Measurements from ENCODE around the gene HPCAL1. TPM values are rescaled to one million over a fixed set of nuclear protein-coding genes. Genes with fewer than 3 reads are reported as not detected.

The HPCAL1 gene
- total RNA-seq, 4 donors from 2014 or later: 11.1 to 122 (median 48.9) TPM

- Histone ChIP-seq H3K9me3 (no peaks in the 10 kb centered on the region), H3K27me3 (no peaks in the 10 kb centered on the region), H3K4me3 (no peak overlapping the region), H3K27ac (peak overlapping the region; percentile 56 to 81), H3K36me3 (no peaks in the 10 kb centered on the region), H3K4me1 (peaks cover 0 to 36% of the 10 kb centered on the region in 2 donors)
- TF ChIP-seq CTCF (IDR thresholded peaks at IDR 0.05) (no peak), POLR2A (IDR thresholded peaks at IDR 0.05) (no peak)
- intact Hi-C loops (cut with DNase I; ENCODE audit: low total_unique reads): no loop called here
- no peak for DNase-seq
Measured at GRCh38 chr2:10328670-10329579, 26.2 kb downstream of the HPCAL1 start.

- intact Hi-C loops (cut with DNase I; ENCODE audit: low total_unique reads): no loop called here
- no peak for TF ChIP-seq POLR2A (IDR thresholded peaks at IDR 0.05)
- no peak for TF ChIP-seq CTCF (IDR thresholded peaks at IDR 0.05)
- Histone ChIP-seq H3K27ac (peak overlapping the region; percentile 56 to 81), H3K4me3 (no peak overlapping the region), H3K4me1 (peaks cover 0 to 36% of the 10 kb centered on the region in 2 donors), H3K9me3 (no peaks in the 10 kb centered on the region), H3K36me3 (no peaks in the 10 kb centered on the region), H3K27me3 (no peaks in the 10 kb centered on the region)
- no peak for DNase-seq
Measured at GRCh38 chr2:10329580-10329879, 26.8 kb downstream of the HPCAL1 start.

DNA sequence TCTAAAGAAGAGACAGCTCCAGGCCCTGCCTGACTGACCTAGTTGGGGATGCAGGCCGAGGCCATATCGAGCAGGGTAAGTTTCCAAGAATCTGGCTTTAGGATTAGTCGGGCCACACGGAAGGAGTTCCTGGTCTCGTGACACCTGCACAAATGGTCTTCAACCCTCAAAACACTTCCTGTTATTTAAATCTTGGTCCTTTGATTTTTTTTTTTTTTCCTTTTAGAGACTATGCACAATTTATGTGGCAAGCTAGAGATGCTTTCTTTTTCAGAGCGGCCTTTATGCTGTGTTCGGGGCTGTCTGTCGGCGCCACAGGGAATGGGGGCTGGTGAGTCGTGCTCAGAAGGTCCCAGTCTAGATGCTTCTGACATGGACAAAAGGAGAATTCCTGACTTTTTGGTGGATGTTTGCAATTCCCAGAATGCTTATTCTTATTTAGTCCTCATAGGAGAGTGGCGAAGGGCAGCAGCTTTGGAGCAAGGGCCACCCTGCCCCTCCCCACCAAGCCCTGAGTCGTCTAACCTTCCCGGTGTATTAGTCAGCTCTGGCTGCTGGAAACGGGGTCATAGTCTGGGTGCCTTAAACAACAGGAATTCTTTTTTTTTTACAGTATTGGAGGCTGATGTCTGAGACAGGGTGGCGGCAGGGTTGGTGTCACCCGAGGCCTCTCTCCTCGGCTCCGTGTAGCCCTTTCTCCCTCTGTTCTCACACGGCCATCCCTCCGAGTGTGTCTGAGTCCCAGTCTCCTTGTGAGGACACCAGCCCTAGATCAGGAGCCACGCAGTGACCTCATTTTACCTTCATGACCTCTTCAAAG, 27.4 kb downstream of the HPCAL1 start:
- Histone ChIP-seq H3K4me3 (no peak overlapping the region), H3K36me3 (no peaks in the 10 kb centered on the region), H3K4me1 (peaks cover 0 to 36% of the 10 kb centered on the region in 2 donors), H3K9me3 (no peaks in the 10 kb centered on the region), H3K27ac (peak overlapping the region; percentile 56 to 81), H3K27me3 (no peaks in the 10 kb centered on the region)
- no peak for DNase-seq
- TF ChIP-seq POLR2A (IDR thresholded peaks at IDR 0.05) (no peak), CTCF (IDR thresholded peaks at IDR 0.05) (no peak)
- intact Hi-C loops (cut with DNase I; ENCODE audit: low total_unique reads): no loop called here

- intact Hi-C loops (cut with DNase I; ENCODE audit: low total_unique reads): no loop called here
- DNase-seq: no peak
- no peaks in the 10 kb centered on the region for H3K9me3 ChIP-seq
- TF ChIP-seq POLR2A (IDR thresholded peaks at IDR 0.05) (no peak), CTCF (IDR thresholded peaks at IDR 0.05) (no peak)
- peak overlapping the region; percentile 56 to 81 for H3K27ac ChIP-seq
- no peaks in the 10 kb centered on the region for H3K36me3 ChIP-seq
- H3K27me3 ChIP-seq: no peaks in the 10 kb centered on the region
- H3K4me1 ChIP-seq: peaks cover 0 to 36% of the 10 kb centered on the region in 2 donors
- H3K4me3 ChIP-seq: no peak overlapping the region
Measured at GRCh38 chr2:10330700-10331026, 28.0 kb downstream of the HPCAL1 start.
